Neural cell (in vitro differentiated cells): ENCODE data around the gene SPAG6. TPM values are rescaled to one million over a fixed set of nuclear protein-coding genes. Genes with fewer than 3 reads are reported as not detected.

Source experiments
- H2AFZ ChIP-seq: fragments of 200-600, 300-800 bp; sonication (generic), shearing (Covaris generic); 2 replicates; pipeline ENCODE4 v1.6.0; 2014; ENCODE audit warnings: low read depth, mild to moderate bottlenecking, antibody characterized with exemption, low read length, moderate library complexity
- H3F3A ChIP-seq: fragments of 200-600 bp; shearing (Covaris generic); 2 replicates; pipeline ENCODE4 v1.6.1; 2016; ENCODE audit warnings: mild to moderate bottlenecking, moderate library complexity, mixed read lengths, antibody characterized with exemption, low read length; ENCODE audit not compliant: insufficient read depth, poor library complexity, severe bottlenecking
- H3K27ac ChIP-seq: fragments of 200-600, 300-800 bp; sonication (generic), shearing (Covaris generic); 2 replicates; pipeline ENCODE4 v1.5.1; 2014; ENCODE audit warnings: mild to moderate bottlenecking, low read length, moderate library complexity
- H3K27me3 ChIP-seq: fragments of 300-800, 200-600 bp; sonication (generic), shearing (Covaris generic); 2 replicates; pipeline ENCODE4 v1.6.0; 2014; ENCODE audit warnings: mild to moderate bottlenecking, low read depth, low read length, moderate library complexity; ENCODE audit not compliant: insufficient read depth
- H3K36me3 ChIP-seq: fragments of 300-800, 200-600 bp; sonication (generic), shearing (Covaris generic); 2 replicates; pipeline ENCODE4 v1.5.1; 2014; ENCODE audit warnings: mild to moderate bottlenecking, antibody characterized with exemption, low read length, moderate library complexity; ENCODE audit not compliant: insufficient read depth
- H3K4me2 ChIP-seq: fragments of 300-800, 200-600 bp; sonication (generic), shearing (Covaris generic); 2 replicates; pipeline ENCODE4 v1.6.0; 2014; ENCODE audit warnings: mild to moderate bottlenecking, low read length
- H3K4me3 ChIP-seq: fragments of 300-800, 200-600 bp; sonication (generic), shearing (Covaris generic); 2 replicates; pipeline ENCODE4 v1.5.1; 2014; ENCODE audit warnings: mild to moderate bottlenecking, low read length, moderate library complexity
- H3K79me2 ChIP-seq: fragments of 200-600 bp; shearing (Covaris generic); replicated peaks from 2 replicates; pipeline ENCODE4 v1.6.0; 2014; ENCODE audit warnings: mild to moderate bottlenecking, low read length, moderate library complexity; ENCODE audit not compliant: insufficient read depth
- H3K9ac ChIP-seq: fragments of 300-800, 200-600 bp; sonication (generic), shearing (Covaris generic); 2 replicates; pipeline ENCODE4 v1.6.1; 2016; ENCODE audit warnings: mild to moderate bottlenecking, low read length, mixed read lengths
- H3K9me2 ChIP-seq: fragments of 200-600 bp; shearing (Covaris generic); 2 replicates; pipeline ENCODE4 v1.6.1; 2016; ENCODE audit warnings: mild to moderate bottlenecking, low read length, mixed read lengths; ENCODE audit not compliant: insufficient read depth
- H3K9me3 ChIP-seq: fragments of 200-600, 300-800 bp; sonication (generic), shearing (Covaris generic); 2 replicates; pipeline ENCODE4 v1.6.1; 2016; ENCODE audit warnings: mild to moderate bottlenecking, mixed run types, low read length, moderate library complexity, mixed read lengths
- H4K20me1 ChIP-seq: fragments of 200-600 bp; shearing (Covaris generic); 2 replicates; pipeline ENCODE4 v1.6.1; 2016; ENCODE audit warnings: mild to moderate bottlenecking, mixed run types; ENCODE audit not compliant: insufficient read depth
- CTCF ChIP-seq: fragments of 450-650 bp; IDR thresholded peaks from 2 replicates; pipeline ENCODE4 v1.5.1; 2014; ENCODE audit warnings: antibody characterized with exemption, mild to moderate bottlenecking, moderate library complexity; ENCODE audit not compliant: poor library complexity, severe bottlenecking
- EP300 ChIP-seq: fragments of 450-650 bp; conservative IDR thresholded peaks from 2 replicates; pipeline ENCODE4 v1.6.1; 2014; ENCODE audit warnings: antibody characterized with exemption, mild to moderate bottlenecking, moderate library complexity; ENCODE audit not compliant: poor library complexity, severe bottlenecking
- EZH2 ChIP-seq: fragments of 200-600, 300-800 bp; shearing (Covaris generic), sonication (generic); IDR thresholded peaks from 2 replicates; pipeline ENCODE4 v1.6.1; 2014; ENCODE audit warnings: antibody characterized with exemption, low read length, borderline replicate concordance, mild to moderate bottlenecking; ENCODE audit not compliant: insufficient read depth, poor library complexity, severe bottlenecking
- MXI1 ChIP-seq: fragments of 450-650 bp; conservative IDR thresholded peaks from 2 replicates; pipeline ENCODE4 v1.6.1; 2014; ENCODE audit warnings: antibody characterized with exemption, mild to moderate bottlenecking; ENCODE audit not compliant: poor library complexity, severe bottlenecking
- POLR2AphosphoS5 ChIP-seq: IDR thresholded peaks from 2 replicates; pipeline ENCODE4 v1.6.1; 2012
- RAD21 ChIP-seq: fragments of 450-650 bp; conservative IDR thresholded peaks from 2 replicates; pipeline ENCODE4 v1.6.1; 2014; ENCODE audit warnings: antibody characterized with exemption, mild to moderate bottlenecking, moderate library complexity
- REST ChIP-seq: IDR thresholded peaks from 2 replicates; pipeline ENCODE4 v1.6.1; 2012; ENCODE audit warnings: borderline replicate concordance
- SMC3 ChIP-seq: fragments of 450-650 bp; conservative IDR thresholded peaks from 2 replicates; pipeline ENCODE4 v1.6.1; 2014; ENCODE audit warnings: antibody characterized with exemption, mild to moderate bottlenecking, moderate library complexity; ENCODE audit not compliant: poor library complexity
- TAF1 ChIP-seq: IDR thresholded peaks from 2 replicates; pipeline ENCODE4 v1.6.1; 2012; ENCODE audit warnings: low read depth
- polyA plus RNA-seq: library from polyadenylated mRNA; depleted of rRNA; stranded (reverse); fragments of >200 nt; gene quantifications from 2 replicates; pipeline ENCODE4 v1.2.3, GENCODE V29; 2014

Gene SPAG6
- polyA plus RNA-seq, 1 donor from 2014 or later, result 0.36 TPM

- Histone ChIP-seq H3K36me3 (no peaks in the 10 kb centered on the region), H3K9ac (no peak overlapping the region), H3K9me2 (no peaks in the 10 kb centered on the region), H3K4me2 (no peak overlapping the region), H3K27me3 (peaks cover 100% of the 10 kb centered on the region), H3F3A (peaks cover 6% of the 10 kb centered on the region), H3K79me2 (no peaks in the 10 kb centered on the region), H2AFZ (no peak overlapping the region), H4K20me1 (no peaks in the 10 kb centered on the region), H3K4me3 (peak overlapping the region; percentile 32), H3K9me3 (peaks cover 4% of the 10 kb centered on the region), H3K27ac (no peak overlapping the region)
- peak; percentile 10 for TF ChIP-seq EZH2
- no peak for TF ChIP-seq MXI1
These were observed 3.9 kb upstream of the SPAG6 start for GRCh38 chr10:22341190-22341925.

GRCh38 chr10:22341926-22342196 is 3.4 kb upstream of the SPAG6 start:
- H3K4me2 ChIP-seq, result no peak overlapping the region

More at GRCh38 chr10:22341926-22342196, 3.4 kb upstream of the SPAG6 start:
- Histone ChIP-seq H3K9me2 (no peaks in the 10 kb centered on the region), H3F3A (peaks cover 6% of the 10 kb centered on the region), H3K27ac (no peak overlapping the region), H3K4me3 (no peak overlapping the region), H3K9me3 (peaks cover 4% of the 10 kb centered on the region), H3K36me3 (no peaks in the 10 kb centered on the region), H3K9ac (no peak overlapping the region), H3K79me2 (no peaks in the 10 kb centered on the region), H4K20me1 (no peaks in the 10 kb centered on the region), H2AFZ (no peak overlapping the region), H3K27me3 (peaks cover 100% of the 10 kb centered on the region)
- TF ChIP-seq POLR2AphosphoS5, result no peak
- TF ChIP-seq EP300, result no peak
- no peak for TF ChIP-seq CTCF
- TF ChIP-seq EZH2, result no peak
- no peak for TF ChIP-seq RAD21
- no peak for TF ChIP-seq SMC3
- no peak for TF ChIP-seq TAF1
- TF ChIP-seq MXI1, result no peak
- no peak for TF ChIP-seq REST
